SHP77 treated with DMSO at 0.1 percent for 48 hours (cell line): ENCODE results near the gene GPC4.
"Not testable (repeated sequence)": the region's sequence is repeated elsewhere in the genome, so short reads cannot be mapped to it uniquely, and the experiment has no call there.

Source experiments
- DNase-seq: peaks from one replicate; lab custom pipeline; 2025; lab: John Stamatoyannopoulos, UW

GPC4 gene

GRCh38 chrX:133365871-133366611 is 49.2 kb downstream of the GPC4 start:
- DNase-seq: no peak

- no peak for DNase-seq
Observed at GRCh38 chrX:133364865-133365264, 50.4 kb downstream of the GPC4 start.

- no peak for DNase-seq
Observed at GRCh38 chrX:133364196-133364595, 51.1 kb downstream of the GPC4 start.

GRCh38 chrX:133362538-133362937 is 52.8 kb downstream of the GPC4 start:
- no peak for DNase-seq

DNA sequence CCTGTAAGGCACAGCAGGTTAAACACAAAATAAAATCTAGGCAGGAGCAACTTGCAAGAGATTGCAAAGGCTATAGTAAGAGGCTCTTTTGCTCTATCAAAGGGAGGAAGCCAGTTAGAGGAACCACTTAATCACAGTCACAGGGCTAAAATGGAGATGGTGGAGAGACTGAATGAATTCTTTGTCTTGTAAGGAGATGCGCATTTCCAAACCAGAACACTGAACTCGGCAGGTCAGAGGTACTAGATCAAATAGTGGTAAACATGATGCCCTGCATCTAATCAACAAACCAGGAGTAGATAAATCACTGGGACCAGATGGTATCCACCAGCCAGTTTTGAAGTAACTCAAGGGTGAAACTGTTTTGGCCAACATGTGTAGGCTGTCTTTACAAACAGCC is 55.8 kb downstream of the GPC4 start:
- DNase-seq: no peak

- no peak for DNase-seq
Observed at GRCh38 chrX:133353233-133353632, 62.1 kb downstream of the GPC4 start.

DNA sequence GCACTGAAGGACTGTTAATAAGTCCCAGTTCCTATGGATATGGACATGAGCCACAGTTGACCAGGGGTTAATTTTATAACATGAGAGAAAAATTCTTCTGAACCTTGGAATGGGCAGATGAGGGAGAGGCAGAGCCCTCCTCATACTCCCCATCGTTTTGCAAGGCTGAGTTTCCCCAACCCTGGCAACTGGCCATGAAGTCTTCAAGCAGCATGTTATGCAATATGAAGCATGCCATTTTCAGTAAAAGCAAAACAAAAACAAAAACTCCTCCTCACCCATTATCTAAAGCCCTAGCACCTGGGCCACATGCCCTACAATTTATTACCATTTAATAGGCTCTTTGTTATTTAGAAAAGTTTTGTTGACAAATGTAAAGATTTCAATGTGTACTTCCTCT is 64.5 kb downstream of the GPC4 start:
- no peak for DNase-seq

GRCh38 chrX:133346026-133346425 is 69.3 kb downstream of the GPC4 start:
- no peak for DNase-seq

DNA sequence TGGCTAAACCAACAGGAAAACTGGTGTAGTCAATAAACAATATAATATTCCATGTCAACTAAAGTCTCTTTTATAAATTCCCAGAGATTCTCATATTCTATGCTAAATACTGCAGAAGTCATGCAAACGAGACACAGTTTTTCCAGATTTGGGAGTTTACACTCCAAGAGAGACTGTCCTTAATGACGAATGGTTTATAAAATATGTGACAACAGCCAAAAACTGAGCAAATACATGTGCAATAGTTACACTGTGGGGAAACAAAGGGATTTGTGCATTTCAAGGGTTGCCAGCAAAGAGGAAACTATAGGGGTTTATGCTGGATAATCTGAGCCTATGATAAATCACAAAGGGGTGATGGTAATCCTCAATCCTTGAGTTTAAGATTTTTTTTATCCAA is 75.7 kb downstream of the GPC4 start:
- no peak for DNase-seq

DNA sequence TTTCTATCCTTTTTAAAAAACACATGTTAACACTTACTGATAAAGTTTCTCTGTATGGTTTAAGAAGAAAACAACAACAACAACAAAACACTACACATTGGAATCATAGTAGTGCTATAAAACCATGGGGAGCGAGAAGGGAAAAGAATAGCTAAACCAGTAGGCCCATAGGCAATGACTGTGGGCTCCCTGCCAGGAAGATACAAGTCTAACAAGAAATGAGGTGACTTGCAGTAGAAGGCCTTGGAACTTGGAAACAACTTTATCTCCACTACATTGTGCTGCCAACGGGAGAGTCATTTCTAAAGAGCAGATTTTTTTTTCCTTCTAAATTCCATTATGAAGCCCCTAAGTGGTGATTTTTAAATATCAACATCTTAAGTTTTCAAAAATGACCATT is 78.0 kb downstream of the GPC4 start:
- DNase-seq: no peak

DNA sequence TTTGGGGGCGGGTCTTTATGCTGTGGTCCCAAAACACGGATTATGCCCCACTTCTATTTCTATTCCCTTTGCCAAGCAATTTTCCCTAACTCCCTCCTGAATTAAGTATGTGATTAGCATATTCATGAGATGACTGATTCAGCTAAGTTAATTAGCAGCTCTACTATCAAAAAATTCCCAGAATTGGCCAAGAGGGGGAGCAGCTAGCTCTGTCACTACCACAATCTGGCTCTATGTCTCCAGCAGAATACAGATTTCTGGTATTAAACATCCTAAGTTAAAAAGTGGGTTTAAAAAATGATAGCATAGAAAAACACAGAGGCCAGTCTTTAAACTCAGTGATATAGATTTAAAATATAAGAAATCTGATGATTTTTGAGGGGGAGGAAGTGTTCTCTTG is 80.3 kb downstream of the GPC4 start:
- DNase-seq: no peak

- DNase-seq: no peak
Observed at GRCh38 chrX:133333154-133333750, 82.0 kb downstream of the GPC4 start.

DNA sequence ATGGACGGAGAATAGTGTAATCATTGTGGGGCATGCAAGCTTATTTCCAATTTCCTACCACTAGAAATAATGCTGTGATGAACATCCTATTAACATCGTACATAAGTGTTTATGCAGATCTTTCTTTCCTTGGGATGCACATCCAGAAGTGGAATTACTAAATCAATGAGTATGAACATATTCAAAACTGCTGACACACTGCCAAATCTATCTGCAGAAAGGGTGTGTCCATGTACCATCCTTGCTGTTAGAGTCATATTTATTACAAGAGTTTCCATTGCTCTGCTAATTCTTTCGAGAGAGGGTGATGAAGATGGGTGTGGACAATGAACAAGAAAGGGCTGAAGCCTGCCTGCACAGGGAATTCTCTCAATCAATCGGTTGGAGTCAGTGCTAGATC is 82.6 kb downstream of the GPC4 start:
- no peak for DNase-seq

DNA sequence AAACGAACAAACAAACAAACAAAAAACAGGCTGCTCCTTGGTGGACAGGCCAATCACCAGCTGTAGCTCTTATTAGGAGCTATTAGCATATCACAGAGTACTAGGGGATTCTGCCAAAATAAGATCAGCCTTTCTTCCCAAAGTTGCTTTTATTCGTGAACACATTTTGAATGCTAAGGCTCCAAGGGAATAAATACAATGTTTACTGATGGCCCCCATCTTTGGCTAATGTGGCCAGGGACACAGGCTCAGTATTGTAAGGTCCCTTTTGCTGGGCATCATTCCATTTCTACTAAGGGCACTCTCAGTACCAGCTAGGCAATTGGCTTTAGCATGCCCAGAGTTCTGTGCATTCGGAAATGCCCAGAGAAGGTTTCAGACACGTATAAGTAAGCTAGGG is 84.3 kb downstream of the GPC4 start:
- DNase-seq: no peak

GRCh38 chrX:133325422-133325821 is 89.9 kb downstream of the GPC4 start:
- no peak for DNase-seq

DNA sequence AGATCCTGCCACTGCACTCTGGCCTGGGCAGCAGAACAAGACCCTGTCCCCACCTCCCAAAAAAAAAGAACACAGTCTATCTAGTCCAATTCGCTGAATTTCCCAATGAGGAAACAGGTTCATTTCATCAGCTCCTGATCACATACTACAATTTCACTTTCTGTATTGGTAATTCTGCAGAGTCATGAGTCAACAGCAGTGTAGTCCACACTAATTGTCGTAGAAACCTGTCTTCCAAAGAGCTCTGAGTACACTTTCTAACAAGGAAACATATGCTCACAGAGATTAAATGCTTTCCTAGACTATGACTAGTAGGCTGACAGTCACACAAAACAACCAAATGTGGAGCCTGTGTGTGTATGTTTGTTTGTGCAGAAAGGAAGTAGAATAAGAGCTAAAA is 91.9 kb downstream of the GPC4 start:
- no peak for DNase-seq

GRCh38 chrX:133322269-133322668 is 93.0 kb downstream of the GPC4 start:
- DNase-seq: not testable (repeated sequence)

DNA sequence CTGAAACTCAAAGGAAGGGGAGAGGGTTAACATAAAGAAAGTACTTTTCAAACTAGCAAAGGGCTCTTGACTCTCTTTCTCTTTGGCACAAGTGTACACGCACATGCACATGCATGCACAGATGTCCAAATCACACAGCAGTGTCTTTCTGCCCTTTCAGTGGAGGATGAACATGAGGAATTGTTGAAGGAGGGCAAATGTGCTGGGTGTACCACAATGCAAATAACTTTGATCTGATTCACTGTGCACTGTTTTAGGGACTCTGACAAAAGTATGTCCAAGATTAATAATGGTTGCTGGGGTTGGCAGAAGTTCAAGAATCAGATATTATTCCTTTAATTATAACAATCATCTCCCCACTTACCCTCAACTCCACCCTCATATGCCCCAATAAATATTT is 93.8 kb downstream of the GPC4 start:
- DNase-seq: no peak

DNA sequence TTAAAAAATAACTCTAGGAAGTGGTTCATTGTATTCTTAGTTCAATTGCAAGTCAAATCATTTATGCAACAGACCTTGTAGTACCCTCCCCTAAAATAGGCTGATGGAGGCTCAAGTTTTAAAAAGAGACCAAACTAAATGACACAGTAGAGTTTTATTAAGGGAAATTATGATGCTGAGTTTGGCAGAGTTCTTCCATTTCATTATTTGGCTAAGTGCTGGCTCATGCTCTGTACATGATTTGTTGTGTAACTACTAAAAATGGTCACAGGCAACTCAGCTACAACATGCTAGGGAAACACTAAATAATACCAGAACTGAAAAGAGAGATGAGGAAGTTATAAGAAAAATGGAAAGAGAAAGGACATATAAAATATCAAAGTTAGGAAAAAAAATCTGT is 101.0 kb downstream of the GPC4 start:
- no peak for DNase-seq

DNA sequence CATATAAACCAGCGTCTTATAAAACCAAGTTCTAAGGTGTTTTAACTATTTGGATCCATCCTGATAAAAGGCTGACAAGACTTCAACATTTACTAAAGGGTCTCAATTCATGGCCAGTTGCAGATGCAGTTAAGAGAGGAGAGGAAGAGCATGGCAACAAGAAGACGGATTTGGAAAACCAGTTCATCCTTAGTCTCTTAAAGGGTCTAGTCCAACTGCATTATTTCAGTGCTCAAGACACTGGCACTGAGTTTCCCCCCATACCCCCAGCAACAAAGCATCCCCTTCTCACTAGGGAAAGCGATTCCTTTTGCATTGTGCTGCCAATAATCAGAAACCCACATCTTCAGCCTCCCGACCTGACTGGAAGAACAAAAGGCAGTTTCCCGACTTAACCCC is 106.8 kb downstream of the GPC4 start:
- no peak for DNase-seq

DNA sequence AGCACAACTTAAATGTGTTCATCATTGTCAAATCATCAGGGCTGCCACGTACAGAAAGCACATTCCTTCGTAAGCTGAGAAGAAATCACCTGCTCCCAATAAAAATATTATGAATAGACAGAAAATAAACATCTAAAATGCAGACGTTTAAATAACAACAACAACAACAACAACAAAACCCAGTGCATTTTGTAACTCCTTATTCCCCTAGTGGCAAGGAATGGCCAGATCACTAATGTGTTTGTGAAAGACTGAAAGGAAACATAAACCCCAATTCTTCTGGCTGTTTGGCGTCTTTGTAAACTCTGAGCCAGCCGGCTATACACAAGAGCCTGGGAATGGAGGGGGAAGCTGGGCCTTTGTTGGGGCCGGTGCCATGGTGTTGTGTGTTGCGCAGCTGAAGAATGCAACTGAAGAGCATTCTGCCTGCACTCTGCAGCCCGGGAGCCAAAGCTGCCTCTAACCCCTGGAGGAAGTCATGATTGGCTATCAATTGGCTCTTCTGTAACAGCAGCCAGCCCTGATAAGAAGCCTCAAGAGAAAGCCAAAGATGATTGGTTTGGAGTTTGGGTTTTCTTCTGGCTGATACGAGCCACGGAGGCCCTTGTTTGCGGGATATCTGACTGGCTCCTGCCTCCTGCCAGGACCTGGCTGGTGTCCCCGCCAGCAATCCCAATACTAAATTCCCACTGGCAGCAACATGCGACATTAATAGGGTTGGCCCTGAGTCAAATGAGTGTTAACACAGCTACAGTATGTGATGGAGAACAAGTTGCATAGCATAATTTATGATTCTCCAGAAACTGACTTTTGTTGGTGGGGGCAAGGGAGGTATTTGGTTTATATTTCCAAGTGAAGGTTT is 107.4 kb downstream of the GPC4 start:
- no peak for DNase-seq

GRCh38 chrX:133307094-133307493 is 108.2 kb downstream of the GPC4 start:
- no peak for DNase-seq

DNA sequence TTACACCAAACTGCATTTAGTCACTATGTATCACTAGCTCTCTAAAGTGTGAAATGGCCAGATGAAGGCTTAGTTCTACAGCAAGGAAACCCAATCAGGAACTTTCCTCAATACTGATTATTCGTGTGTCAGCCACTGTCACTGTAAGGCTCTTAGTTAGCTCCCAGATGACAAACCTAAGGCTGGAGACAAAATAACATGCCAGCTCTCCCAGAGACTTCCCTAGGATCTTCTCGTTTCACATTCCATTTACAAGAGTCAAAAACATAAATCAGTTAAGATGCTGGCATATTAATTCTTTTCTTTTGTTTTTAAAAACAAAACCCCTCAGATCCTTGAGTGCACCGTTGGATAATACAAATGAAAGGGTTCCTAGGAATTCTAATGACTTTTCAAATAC is 109.0 kb downstream of the GPC4 start:
- DNase-seq: no peak
